Ectodermal cell (in vitro differentiated cells): ENCODE measurements around the gene ZNF155.

ENCODE experiments used
- H3K27ac ChIP-seq: 2 replicates; pipeline ENCODE4 v1.7.0; 2013; ENCODE audit warnings: mild to moderate bottlenecking, low read depth, low read length; ENCODE audit not compliant: insufficient read depth, poor library complexity, severe bottlenecking
- H3K27me3 ChIP-seq: 2 replicates; pipeline ENCODE4 v1.7.0; 2013; ENCODE audit warnings: mild to moderate bottlenecking, low read length; ENCODE audit not compliant: insufficient read depth, control insufficient read depth, poor library complexity, severe bottlenecking
- H3K36me3 ChIP-seq: one replicate; pipeline ENCODE4 v1.7.0; 2013; ENCODE audit warnings: low read length; ENCODE audit not compliant: control insufficient read depth, insufficient read depth
- H3K4me1 ChIP-seq: one replicate; pipeline ENCODE4 v1.7.0; 2013; ENCODE audit warnings: low read length; ENCODE audit not compliant: control insufficient read depth, insufficient read depth
- H3K4me3 ChIP-seq: 2 replicates; pipeline ENCODE4 v1.7.0; 2013; ENCODE audit warnings: low read depth, low read length, control low read depth; ENCODE audit not compliant: insufficient read depth
- H3K9me3 ChIP-seq: 2 replicates; pipeline ENCODE4 v1.7.0; 2013; ENCODE audit warnings: mild to moderate bottlenecking, low read length, moderate library complexity; ENCODE audit not compliant: control insufficient read depth
- WGBS, 2 experiments: methylation state at CpG; one replicate each; pipeline ENCODE4 v1.1.7; 2013; ENCODE audit warnings: missing lambda C conversion rate in 2 of 2; 5-methylcytosine and 5-hydroxymethylcytosine counted together

The ZNF155 gene

DNA sequence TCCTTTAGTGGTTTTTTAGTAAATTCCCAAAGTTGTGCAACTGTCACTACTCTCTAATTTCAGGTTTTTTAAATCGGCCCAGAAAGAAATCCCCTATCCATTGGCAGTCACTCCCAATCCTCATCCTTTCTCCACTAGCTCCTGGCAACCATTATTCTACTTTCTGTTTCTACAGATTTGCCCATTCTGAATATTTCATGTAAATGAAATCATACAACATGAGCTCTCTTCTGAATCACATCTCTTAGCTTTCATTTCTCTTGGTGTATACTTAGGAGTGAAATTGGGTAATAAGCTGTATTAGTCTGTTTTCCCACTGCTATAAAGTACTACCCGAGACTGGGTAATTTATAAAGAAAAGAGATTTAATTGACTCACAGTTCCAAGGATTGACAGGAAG, 58.2 kb downstream of the ZNF155 start:
- Histone ChIP-seq H3K9me3 (no peaks in the 10 kb centered on the region), H3K27me3 (no peaks in the 10 kb centered on the region), H3K4me3 (no peak overlapping the region), H3K27ac (no peak overlapping the region), H3K36me3 (no peaks in the 10 kb centered on the region), H3K4me1 (no peaks in the 10 kb centered on the region)
- WGBS, 2 experiments = 74 to 82% methylated on average over 2 of the region's 2 CpGs
